Trophoblast cell (in vitro differentiated cells and primary cell): Measurements from ENCODE around the gene CDH6.

Experiments used
- DNase-seq, 2 donors: peaks; one replicate each; pipeline ENCODE4 v3.0.0-alpha.2; 2016
- H2AFZ ChIP-seq: 2 replicates; pipeline ENCODE4 v1.6.1; 2013; ENCODE audit warnings: low read length, moderate library complexity, mild to moderate bottlenecking; ENCODE audit not compliant: insufficient read depth, poor library complexity
- H2AK5ac ChIP-seq: 2 replicates; pipeline ENCODE4 v1.6.1; 2013; ENCODE audit warnings: mild to moderate bottlenecking, low read length
- H2BK120ac ChIP-seq: 2 replicates; pipeline ENCODE4 v1.6.1; 2013; ENCODE audit warnings: low read length, mild to moderate bottlenecking, moderate library complexity; ENCODE audit not compliant: insufficient read depth, poor library complexity
- H2BK12ac ChIP-seq: 2 replicates; pipeline ENCODE4 v1.6.1; 2013; ENCODE audit warnings: mild to moderate bottlenecking, low read length, moderate library complexity
- H2BK5ac ChIP-seq: 2 replicates; pipeline ENCODE4 v1.6.1; 2013; ENCODE audit warnings: low read length, low read depth, moderate library complexity, mild to moderate bottlenecking; ENCODE audit not compliant: poor library complexity
- H3K14ac ChIP-seq: 2 replicates; pipeline ENCODE4 v1.6.1; 2013; ENCODE audit warnings: mild to moderate bottlenecking, low read length
- H3K18ac ChIP-seq: 2 replicates; pipeline ENCODE4 v1.6.1; 2013; ENCODE audit warnings: mild to moderate bottlenecking, low read length
- H3K23ac ChIP-seq: 2 replicates; pipeline ENCODE4 v1.6.1; 2013; ENCODE audit warnings: low read length
- H3K27ac ChIP-seq: 2 replicates; pipeline ENCODE4 v1.5.1; 2013; ENCODE audit warnings: low read depth, mild to moderate bottlenecking, inconsistent platforms, low read length, moderate library complexity
- H3K27me3 ChIP-seq: 2 replicates; pipeline ENCODE4 v1.6.1; 2013; ENCODE audit warnings: inconsistent platforms, mild to moderate bottlenecking, low read length, moderate library complexity; ENCODE audit not compliant: insufficient read depth
- H3K36me3 ChIP-seq, 2 experiments: 1 replicate in 1 of 2; 2 replicates in 1 of 2; pipeline ENCODE4 v1.6.1; 2013; ENCODE audit warnings: low read length in 2 of 2, mild to moderate bottlenecking in 2 of 2, moderate library complexity in 1 of 2; ENCODE audit not compliant: insufficient read depth in 2 of 2, control insufficient read depth in 1 of 2
- H3K4ac ChIP-seq: 2 replicates; pipeline ENCODE4 v1.6.1; 2013; ENCODE audit warnings: low read depth, mild to moderate bottlenecking, low read length, moderate library complexity
- H3K4me1 ChIP-seq, 2 experiments: 1 replicate in 1 of 2; 2 replicates in 1 of 2; pipeline ENCODE4 v1.6.1; 2013; ENCODE audit warnings: low read length in 2 of 2, mild to moderate bottlenecking in 2 of 2, moderate library complexity in 1 of 2; ENCODE audit not compliant: insufficient read depth in 2 of 2, control insufficient read depth in 1 of 2
- H3K4me2 ChIP-seq: 2 replicates; pipeline ENCODE4 v1.6.1; 2013; ENCODE audit warnings: inconsistent platforms, mild to moderate bottlenecking, low read length, moderate library complexity
- H3K4me3 ChIP-seq: 2 replicates; pipeline ENCODE4 v1.5.1; 2013; ENCODE audit warnings: mild to moderate bottlenecking, low read depth, low read length, inconsistent platforms
- H3K79me1 ChIP-seq: one replicate; pipeline ENCODE4 v1.6.1; 2013; ENCODE audit warnings: low read length
- H3K79me2 ChIP-seq: 2 replicates; pipeline ENCODE4 v1.6.1; 2013; ENCODE audit warnings: low read length, mild to moderate bottlenecking; ENCODE audit not compliant: control insufficient read depth, insufficient read depth, poor library complexity
- H3K9ac ChIP-seq: 2 replicates; pipeline ENCODE4 v1.6.1; 2013; ENCODE audit warnings: mild to moderate bottlenecking, low read length
- H3K9me3 ChIP-seq: 2 replicates; pipeline ENCODE4 v1.6.1; 2013; ENCODE audit warnings: low read depth, mild to moderate bottlenecking, control low read depth, inconsistent platforms, low read length; ENCODE audit not compliant: insufficient read depth
- H4K12ac ChIP-seq: 2 replicates; pipeline ENCODE4 v1.6.1; 2013; ENCODE audit warnings: low read depth, mild to moderate bottlenecking, low read length, moderate library complexity
- H4K8ac ChIP-seq: 2 replicates; pipeline ENCODE4 v1.6.1; 2013; ENCODE audit warnings: low read depth, mild to moderate bottlenecking, low read length, moderate library complexity
- H4K91ac ChIP-seq: one replicate; pipeline ENCODE4 v1.6.1; 2013; ENCODE audit warnings: low read depth, mild to moderate bottlenecking, low read length, moderate library complexity
- WGBS: extraction: QIAGEN DNeasy Blood & Tissue Kit; methylation state at CpG from one replicate; pipeline ENCODE4 v1.1.7; 2013; ENCODE audit warnings: missing lambda C conversion rate; ENCODE audit not compliant: insufficient read length, insufficient coverage; ENCODE audit errors: extremely low coverage; 5-methylcytosine and 5-hydroxymethylcytosine counted together

CDH6 gene

GRCh38 chr5:31221001-31221400 lies 27.5 kb downstream of the CDH6 start:
- Histone ChIP-seq H3K9ac (no peak overlapping the region), H3K4me2 (no peak overlapping the region), H3K79me1 (no peaks in the 10 kb centered on the region), H3K79me2 (no peaks in the 10 kb centered on the region), H3K27ac (no peak overlapping the region), H3K18ac (no peak overlapping the region), H4K91ac (no peak overlapping the region), H3K4ac (no peak overlapping the region), H3K4me3 (no peak overlapping the region), H2BK12ac (no peak overlapping the region), H2BK120ac (no peak overlapping the region), H3K4me1 (no peaks in the 10 kb centered on the region), H4K8ac (no peak overlapping the region), H3K27me3 (no peaks in the 10 kb centered on the region), H2BK5ac (no peak overlapping the region), H3K9me3 (no peaks in the 10 kb centered on the region), H3K36me3 (no peaks in the 10 kb centered on the region), H2AFZ (no peak overlapping the region), H2AK5ac (no peak overlapping the region), H3K23ac (no peak overlapping the region), H3K14ac (no peak overlapping the region), H4K12ac (no peak overlapping the region)
- DNase-seq, result no peak
- WGBS, result no CpG with 5 or more reads among the region's 3 CpGs

GRCh38 chr5:31225118-31225517 lies 31.6 kb downstream of the CDH6 start:
- no peak overlapping the region for H3K14ac ChIP-seq
- no peak overlapping the region for H4K8ac ChIP-seq
- H2BK120ac ChIP-seq, result no peak overlapping the region
- no CpG with 5 or more reads among the region's 5 CpGs for WGBS
- no peak overlapping the region for H2BK5ac ChIP-seq
- no peak overlapping the region for H2AK5ac ChIP-seq
- H3K23ac ChIP-seq, result no peak overlapping the region
- no peak for DNase-seq
- no peak overlapping the region for H2BK12ac ChIP-seq
- H3K79me1 ChIP-seq, result no peaks in the 10 kb centered on the region
- H3K79me2 ChIP-seq, result no peaks in the 10 kb centered on the region
- no peaks in the 10 kb centered on the region for H3K27me3 ChIP-seq
- H3K18ac ChIP-seq, result no peak overlapping the region
- no peak overlapping the region for H2AFZ ChIP-seq
- no peak overlapping the region for H3K9ac ChIP-seq
- H3K27ac ChIP-seq, result no peak overlapping the region
- H3K4me3 ChIP-seq, result no peak overlapping the region
- H3K9me3 ChIP-seq, result no peaks in the 10 kb centered on the region
- H4K91ac ChIP-seq, result no peak overlapping the region
- H3K4me1 ChIP-seq, result no peaks in the 10 kb centered on the region
- H4K12ac ChIP-seq, result no peak overlapping the region
- no peak overlapping the region for H3K4ac ChIP-seq
- H3K36me3 ChIP-seq, result no peaks in the 10 kb centered on the region
- H3K4me2 ChIP-seq, result no peak overlapping the region

- Histone ChIP-seq H3K4ac (no peak overlapping the region), H2BK5ac (no peak overlapping the region), H2AK5ac (no peak overlapping the region), H2BK120ac (no peak overlapping the region), H3K4me1 (no peaks in the 10 kb centered on the region), H2BK12ac (no peak overlapping the region), H3K9me3 (no peaks in the 10 kb centered on the region), H3K79me2 (no peaks in the 10 kb centered on the region), H3K18ac (no peak overlapping the region), H4K12ac (no peak overlapping the region), H3K4me2 (no peak overlapping the region), H3K14ac (no peak overlapping the region), H4K91ac (no peak overlapping the region), H3K36me3 (no peaks in the 10 kb centered on the region), H3K9ac (no peak overlapping the region), H3K79me1 (no peaks in the 10 kb centered on the region), H3K27ac (no peak overlapping the region), H3K23ac (no peak overlapping the region), H3K27me3 (no peaks in the 10 kb centered on the region), H4K8ac (no peak overlapping the region), H3K4me3 (peak overlapping the region; percentile 21), H2AFZ (no peak overlapping the region)
- no peak for DNase-seq
- WGBS, result no CpG with 5 or more reads among the region's 3 CpGs
These were observed 32.1 kb downstream of the CDH6 start for GRCh38 chr5:31225613-31226012.

- Histone ChIP-seq H3K14ac (no peak overlapping the region), H3K9me3 (no peaks in the 10 kb centered on the region), H4K12ac (no peak overlapping the region), H3K23ac (no peak overlapping the region), H3K4me3 (no peak overlapping the region), H3K27me3 (no peaks in the 10 kb centered on the region), H3K36me3 (no peaks in the 10 kb centered on the region), H3K9ac (no peak overlapping the region), H4K91ac (no peak overlapping the region), H3K27ac (no peak overlapping the region), H2AK5ac (no peak overlapping the region), H3K4me2 (no peak overlapping the region), H3K18ac (no peak overlapping the region), H3K79me1 (no peaks in the 10 kb centered on the region), H4K8ac (no peak overlapping the region), H2BK5ac (no peak overlapping the region), H3K4ac (no peak overlapping the region), H3K79me2 (no peaks in the 10 kb centered on the region), H3K4me1 (no peaks in the 10 kb centered on the region), H2BK120ac (no peak overlapping the region), H2AFZ (no peak overlapping the region), H2BK12ac (no peak overlapping the region)
- DNase-seq, result no peak
- no CpG with 5 or more reads among the region's 5 CpGs for WGBS
These were observed 33.2 kb downstream of the CDH6 start for GRCh38 chr5:31226651-31227050.
